H1 (cell line): ENCODE data around the gene IP6K3. TPM values are rescaled to one million over a fixed set of nuclear protein-coding genes. Genes with fewer than 3 reads are reported as not detected.

Experiments used
- EZH2 ChIP-seq: fragments of 200-600 bp; sonication (generic); IDR thresholded peaks from 2 replicates; pipeline ENCODE4 v1.7.1; 2012; ENCODE audit warnings: low read depth, mild to moderate bottlenecking, moderate library complexity, low read length, inconsistent platforms; ENCODE audit not compliant: severe bottlenecking
- HDAC2 ChIP-seq, 2 experiments: fragments of 300-600 bp in 1 of 2; sonication (generic) in 1 of 2; IDR thresholded peaks; 2 replicates each; pipeline ENCODE4 v1.6.1; 2011 to 2012; ENCODE audit warnings: low read depth in 2 of 2, low read length in 2 of 2, mild to moderate bottlenecking in 2 of 2, moderate library complexity in 2 of 2, borderline replicate concordance in 1 of 2, inconsistent platforms in 1 of 2
- KDM1A ChIP-seq: fragments of 200-600, 300-600 bp; sonication (generic); IDR thresholded peaks from 2 replicates; pipeline ENCODE4 v1.7.1; 2016; ENCODE audit warnings: mild to moderate bottlenecking, low read length, borderline replicate concordance
- NANOG ChIP-seq: IDR thresholded peaks from 2 replicates; pipeline ENCODE4 v1.6.1; 2011; ENCODE audit warnings: low read length, low read depth, mild to moderate bottlenecking, inconsistent platforms; ENCODE audit not compliant: insufficient read depth, poor library complexity, severe bottlenecking
- SIX5 ChIP-seq: IDR thresholded peaks from 2 replicates; pipeline ENCODE4 v1.6.1; 2011; ENCODE audit warnings: mild to moderate bottlenecking, low read depth, low read length
- SP4 ChIP-seq: IDR thresholded peaks from 2 replicates; pipeline ENCODE4 v1.6.1; 2012; ENCODE audit warnings: low read length, inconsistent platforms
- TBP ChIP-seq: IDR thresholded peaks from 2 replicates; pipeline ENCODE4 v1.6.1; 2011; ENCODE audit warnings: low read depth, low read length, improper control_type of control experiment
- TEAD4 ChIP-seq: IDR thresholded peaks from 2 replicates; pipeline ENCODE4 v1.6.1; 2012; ENCODE audit warnings: low read depth, low read length, inconsistent platforms, mixed read lengths
- polyA plus RNA-seq, 7 experiments: library from polyadenylated mRNA; depleted of rRNA in 3 of 7; stranded (reverse) in 5 of 7; unstranded in 2 of 7; fragments of >200 nt in 5 of 7; fragments of 200-250 nt in 2 of 7; gene quantifications; 1 replicate in 5 of 7; 2 replicates in 1 of 7; 4 replicates in 1 of 7; pipeline versions ENCODE4 v1.2.1 to v1.2.3, GENCODE V29; 2011 to 2013; ENCODE audit warnings: missing spikeins in 2 of 7, mixed read lengths in 2 of 7
- total RNA-seq: library from RNA; stranded (reverse); fragmentation: NEBNext Ultra II Directional; extraction: Animal tissue kit (Norgen Biotek cat#: 25700); gene quantifications from 2 replicates; pipeline ENCODE4 v1.2.1, GENCODE V29; 2021
- TF ChIP-seq, protein P1 (sequence below): IDR thresholded peaks from 2 replicates; pipeline ENCODE4 v1.6.1; 2011; ENCODE audit warnings: low read depth, mild to moderate bottlenecking, low read length; ENCODE audit not compliant: insufficient read depth

The IP6K3 gene
- total and polyA plus RNA-seq, 2 of the 8 experiments (the other 6 are each of a cell fraction or from before 2014, with no cell fraction given), result 0.22 to 0.73 TPM

DNA sequence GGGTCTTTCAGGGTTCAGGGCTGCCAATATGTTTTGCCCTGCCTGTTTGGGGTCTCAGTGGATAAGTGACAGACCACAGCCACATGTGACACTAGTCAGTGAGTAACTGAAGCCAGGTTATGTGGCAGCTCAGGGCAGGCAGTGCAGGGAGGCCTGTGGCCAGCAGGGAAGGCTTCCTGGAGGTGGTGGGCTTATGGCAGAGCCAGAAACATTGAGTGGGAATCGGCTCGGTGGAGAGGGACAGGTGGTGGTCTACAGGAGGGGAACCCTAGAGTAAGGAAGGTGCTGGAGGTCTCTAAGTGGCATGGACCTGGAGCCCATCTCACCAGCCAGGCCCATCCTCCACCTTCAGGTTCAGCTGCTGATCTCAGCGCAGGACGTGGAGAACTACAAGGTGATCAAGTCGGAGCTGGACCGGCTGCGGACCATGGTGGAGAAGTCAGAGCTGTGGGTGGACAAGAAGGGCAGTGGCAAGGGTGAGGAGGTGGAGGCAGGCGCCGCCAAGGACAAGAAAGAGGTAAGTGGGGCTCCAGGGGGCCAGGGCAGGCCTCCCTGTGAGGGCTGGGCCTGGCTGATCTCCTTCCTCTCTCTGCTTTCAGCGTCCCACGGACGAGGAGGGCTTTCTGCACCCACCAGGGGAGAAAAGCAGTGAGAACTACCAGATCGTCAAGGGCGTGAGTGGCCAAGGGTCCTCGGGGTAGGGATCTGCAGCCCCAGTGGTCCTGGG is 70.1 kb downstream of the IP6K3 start (continued):
- no peak for TF ChIP-seq TBP
- no peak for TF ChIP-seq SIX5
- TF ChIP-seq HDAC2 (IDR thresholded peaks at IDR 0.05; ENCODE audit: borderline replicate concordance in 1 of 2, low read depth in 2 of 2, low read length in 2 of 2), result no peak
- TF ChIP-seq, protein P1, sequence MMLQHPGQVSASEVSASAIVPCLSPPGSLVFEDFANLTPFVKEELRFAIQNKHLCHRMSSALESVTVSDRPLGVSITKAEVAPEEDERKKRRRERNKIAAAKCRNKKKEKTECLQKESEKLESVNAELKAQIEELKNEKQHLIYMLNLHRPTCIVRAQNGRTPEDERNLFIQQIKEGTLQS, result no peak
- no peak for TF ChIP-seq KDM1A
- no peak for TF ChIP-seq EZH2
- TF ChIP-seq TEAD4, result no peak
- TF ChIP-seq NANOG, result no peak
- TF ChIP-seq SP4, result no peak
- TF ChIP-seq, all 59 proteins: peak for 0
